ENCODE measurements around the gene UGT8. TPM values are rescaled to one million over a fixed set of nuclear protein-coding genes. Genes with fewer than 3 reads are reported as not detected.

UGT8 gene
- total and polyA plus RNA-seq, 9 donors, result 0.04 to 4.5 (median 0.60) TPM; not detected in 2

DNA sequence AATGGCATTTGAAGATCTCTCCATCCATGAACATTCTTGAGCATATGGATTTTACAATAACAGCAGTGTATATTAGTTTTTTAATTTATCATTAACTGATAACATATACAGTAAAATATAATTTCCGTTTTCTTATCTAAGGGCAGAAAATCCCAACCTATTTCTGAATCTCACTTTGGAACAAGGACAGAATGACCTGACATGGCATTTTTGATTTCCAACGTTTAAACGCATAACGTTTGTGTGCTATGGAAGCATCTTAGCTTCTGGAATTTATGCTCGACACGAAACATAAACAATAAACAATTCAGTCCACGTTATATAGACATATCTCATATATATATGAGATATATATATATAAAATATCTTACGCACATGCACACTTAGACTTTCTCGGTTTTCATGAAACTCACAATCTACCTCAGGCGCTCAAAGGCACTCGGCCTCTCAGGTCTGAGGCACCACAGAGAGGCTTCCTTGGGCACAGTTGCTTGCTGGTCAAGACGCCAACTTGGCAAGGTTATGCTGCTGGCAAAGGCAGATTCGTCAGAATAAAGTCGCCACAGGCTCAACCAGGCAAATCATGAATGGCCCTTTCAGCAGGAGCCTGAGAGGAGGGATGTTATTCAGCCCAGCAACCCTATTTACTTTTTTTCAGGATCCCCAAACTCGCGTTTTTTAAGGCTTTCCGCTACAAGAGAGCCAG, 1.0 kb upstream of the UGT8 start:
- Histone ChIP-seq H3K9me3 (peaks cover 0 to 4% of the 10 kb centered on the region in 2 donors), H3K36me3 (no peaks in the 10 kb centered on the region), H3K27me3 (no peaks in the 10 kb centered on the region), H3K4me1 (ENCODE audit: insufficient read depth) (no peaks in the 10 kb centered on the region), H3K27ac (no peak overlapping the region), H3K4me3 (no peak overlapping the region)
- DNase-seq, result no peak
- no peak for TF ChIP-seq POLR2A (IDR thresholded peaks at IDR 0.05)
- TF ChIP-seq, protein P1, sequence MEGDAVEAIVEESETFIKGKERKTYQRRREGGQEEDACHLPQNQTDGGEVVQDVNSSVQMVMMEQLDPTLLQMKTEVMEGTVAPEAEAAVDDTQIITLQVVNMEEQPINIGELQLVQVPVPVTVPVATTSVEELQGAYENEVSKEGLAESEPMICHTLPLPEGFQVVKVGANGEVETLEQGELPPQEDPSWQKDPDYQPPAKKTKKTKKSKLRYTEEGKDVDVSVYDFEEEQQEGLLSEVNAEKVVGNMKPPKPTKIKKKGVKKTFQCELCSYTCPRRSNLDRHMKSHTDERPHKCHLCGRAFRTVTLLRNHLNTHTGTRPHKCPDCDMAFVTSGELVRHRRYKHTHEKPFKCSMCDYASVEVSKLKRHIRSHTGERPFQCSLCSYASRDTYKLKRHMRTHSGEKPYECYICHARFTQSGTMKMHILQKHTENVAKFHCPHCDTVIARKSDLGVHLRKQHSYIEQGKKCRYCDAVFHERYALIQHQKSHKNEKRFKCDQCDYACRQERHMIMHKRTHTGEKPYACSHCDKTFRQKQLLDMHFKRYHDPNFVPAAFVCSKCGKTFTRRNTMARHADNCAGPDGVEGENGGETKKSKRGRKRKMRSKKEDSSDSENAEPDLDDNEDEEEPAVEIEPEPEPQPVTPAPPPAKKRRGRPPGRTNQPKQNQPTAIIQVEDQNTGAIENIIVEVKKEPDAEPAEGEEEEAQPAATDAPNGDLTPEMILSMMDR (IDR thresholded peaks at IDR 0.05), result no peak
- TF ChIP-seq EP300 (IDR thresholded peaks at IDR 0.05), result no peak
- WGBS, 3 donors, result 39 to 49% (median 49%) methylated on average over 17 of the region's 17 CpGs
- intact Hi-C loops (cut with DNase I), result no loop called here

DNA sequence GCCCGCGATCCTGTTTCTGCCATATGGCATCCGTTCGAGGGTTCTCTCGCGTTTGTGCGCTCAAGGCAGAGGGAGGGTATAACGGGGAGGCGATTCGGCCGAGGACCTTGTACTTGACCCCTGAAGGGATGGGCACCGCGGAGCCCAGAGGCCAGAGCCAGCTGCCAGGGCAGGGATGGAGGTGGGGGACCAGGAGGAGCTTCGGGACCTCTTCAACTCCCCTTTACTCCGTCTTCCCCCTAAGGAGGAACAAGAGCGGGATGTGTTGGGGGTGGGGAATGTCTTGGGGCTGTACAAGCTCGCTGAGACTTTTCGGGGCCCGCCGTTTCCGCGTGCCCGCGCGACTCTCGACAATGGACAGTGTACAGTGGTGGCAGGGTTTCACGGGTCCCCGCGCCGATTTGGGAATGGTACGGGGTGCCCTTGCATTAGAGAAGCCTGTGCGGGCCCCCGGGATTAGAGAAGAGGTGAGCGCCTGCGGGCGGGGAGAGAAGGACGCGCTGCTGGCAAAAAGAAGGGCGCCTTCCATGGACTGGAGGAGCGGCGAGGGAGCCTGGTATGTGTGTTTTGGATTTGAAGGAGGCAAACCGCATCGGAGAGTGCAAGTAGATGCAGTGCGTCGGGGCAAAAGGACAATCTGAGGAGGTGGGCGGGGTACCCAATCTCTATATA, 760 bp downstream of the UGT8 start:
- Histone ChIP-seq H3K27ac (no peak overlapping the region), H3K9me3 (peaks cover 0 to 4% of the 10 kb centered on the region in 2 donors), H3K27me3 (no peaks in the 10 kb centered on the region), H3K36me3 (no peaks in the 10 kb centered on the region), H3K4me1 (ENCODE audit: insufficient read depth) (no peaks in the 10 kb centered on the region), H3K4me3 (peak overlapping the region; percentile 29)
- 1% methylated on average over 42 to 46 of the region's 46 CpGs for WGBS, 3 donors
- DNase-seq, result peak in 1 of 5 donors; percentile 9
- intact Hi-C loops (cut with DNase I), result no loop called here
- TF ChIP-seq POLR2A (IDR thresholded peaks at IDR 0.05) (no peak), EP300 (IDR thresholded peaks at IDR 0.05) (no peak)
- TF ChIP-seq, protein P1 (IDR thresholded peaks at IDR 0.05), result no peak

DNA sequence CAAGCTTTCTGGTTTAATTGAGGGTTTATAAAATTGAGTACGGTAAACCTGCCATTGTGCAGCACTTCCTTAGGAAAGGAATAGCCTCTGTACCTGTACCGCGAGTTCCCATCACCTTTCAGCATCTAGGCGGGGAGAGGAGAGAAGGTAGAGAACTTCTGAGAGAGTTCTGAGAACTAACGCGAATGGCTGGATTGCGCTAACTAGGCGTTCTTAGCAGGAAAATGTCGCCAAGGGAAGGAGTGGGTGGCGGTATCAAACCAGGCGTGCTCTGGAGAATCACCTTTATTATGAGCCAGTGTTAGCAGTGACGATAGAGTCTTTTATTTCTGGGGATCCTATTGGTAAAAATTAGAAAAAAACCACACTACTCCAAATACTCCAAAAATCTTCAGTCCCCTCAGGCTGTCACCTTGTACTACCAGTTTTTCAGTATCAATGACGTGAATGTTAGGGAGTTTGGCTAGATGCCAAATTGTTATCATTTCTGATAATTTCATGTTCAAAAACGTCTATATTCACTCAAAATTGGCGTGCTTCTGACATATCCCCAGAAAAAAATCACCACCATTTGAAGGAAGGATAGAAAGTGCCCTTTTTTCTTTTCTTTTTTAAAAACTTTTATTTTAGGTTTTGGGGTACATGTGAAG, 1.4 kb downstream of the UGT8 start:
- Histone ChIP-seq H3K36me3 (no peaks in the 10 kb centered on the region), H3K4me3 (peak overlapping the region; percentile 29), H3K4me1 (ENCODE audit: insufficient read depth) (no peaks in the 10 kb centered on the region), H3K27me3 (no peaks in the 10 kb centered on the region), H3K27ac (no peak overlapping the region), H3K9me3 (peaks cover 0 to 4% of the 10 kb centered on the region in 2 donors)
- DNase-seq, result no peak
- WGBS, 3 donors, result 28 to 33% (median 30%) methylated on average over 15 of the region's 15 CpGs
- intact Hi-C loops (cut with DNase I), result no loop called here
- TF ChIP-seq, protein P1 (IDR thresholded peaks at IDR 0.05), result no peak
- TF ChIP-seq POLR2A (IDR thresholded peaks at IDR 0.05) (no peak), EP300 (IDR thresholded peaks at IDR 0.05) (no peak)

DNA sequence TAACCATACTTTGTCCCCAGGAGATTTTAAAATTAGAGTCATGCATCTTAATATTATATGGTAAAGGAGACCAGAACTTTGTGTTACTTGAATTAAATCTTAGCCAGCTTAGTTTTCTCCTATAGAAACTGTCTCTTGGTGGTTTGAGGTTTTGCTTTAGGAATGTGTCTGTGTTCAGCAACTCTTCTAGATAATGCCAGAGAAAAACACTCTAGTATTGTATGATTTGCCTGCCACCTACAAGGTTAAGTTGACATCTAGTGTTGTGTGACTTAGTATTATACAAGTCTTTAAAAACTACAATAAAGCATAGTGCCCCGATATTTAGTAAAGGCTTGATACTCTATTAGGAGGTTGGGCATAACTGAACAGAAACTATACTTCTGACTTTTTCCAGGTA, 2.1 kb downstream of the UGT8 start:
- DNase-seq, result no peak
- WGBS, 3 donors, result 83 to 90% (median 89%) methylated on average over 1 of the region's 1 CpG
- no peak overlapping the region for H3K4me3 ChIP-seq
- intact Hi-C loops (cut with DNase I), result no loop called here
- no peaks in the 10 kb centered on the region for H3K27me3 ChIP-seq
- H3K4me1 ChIP-seq (ENCODE audit: insufficient read depth), result no peaks in the 10 kb centered on the region
- no peaks in the 10 kb centered on the region for H3K36me3 ChIP-seq
- H3K27ac ChIP-seq, result no peak overlapping the region
- no peaks in the 10 kb centered on the region for H3K9me3 ChIP-seq
- TF ChIP-seq POLR2A (IDR thresholded peaks at IDR 0.05) (no peak), EP300 (IDR thresholded peaks at IDR 0.05) (no peak)
- TF ChIP-seq, protein P1 (IDR thresholded peaks at IDR 0.05), result no peak

Measured in ovary (tissue), 9 donors.